GM13976 (cell line): ENCODE measurements around the gene IFITM1.

Experiments used
- DNase-seq: peaks from one replicate; pipeline ENCODE4 v3.0.0; 2012; ENCODE audit warnings: low spot score
- CTCF ChIP-seq: IDR thresholded peaks from 2 replicates; pipeline ENCODE4 v1.5.1; 2012; ENCODE audit warnings: borderline replicate concordance, mild to moderate bottlenecking; ENCODE audit not compliant: insufficient read depth; ENCODE audit errors: extremely low read depth, missing control alignments, control extremely low read depth
- in situ Hi-C: fragments of 300-500 bp; cut with MboI; formaldehyde crosslinking; loops from one replicate; pipeline ENCODE4 v1.12.0; 2022; ENCODE audit warnings: low sequenced_read_pairs, mixed read lengths, inconsistent platforms; ENCODE audit not compliant: unreplicated experiment

The IFITM1 gene

GRCh38 chr11:335779-336658, 22.2 kb downstream of the IFITM1 start:
- no peak for TF ChIP-seq CTCF
- in situ Hi-C loops = no loop called here
- no peak for DNase-seq

- no peak for DNase-seq
- no peak for TF ChIP-seq CTCF
- in situ Hi-C loops = no loop called here
These were observed 22.9 kb downstream of the IFITM1 start for GRCh38 chr11:336659-337198.

GRCh38 chr11:337711-338110, 23.9 kb downstream of the IFITM1 start:
- no peak for TF ChIP-seq CTCF
- in situ Hi-C loops = no loop called here
- DNase-seq = no peak

GRCh38 chr11:339963-340362, 26.1 kb downstream of the IFITM1 start:
- no peak for TF ChIP-seq CTCF
- in situ Hi-C loops = no loop called here
- DNase-seq = no peak

- DNase-seq = no peak
- TF ChIP-seq CTCF = no peak
- in situ Hi-C loops = no loop called here
These were observed 27.0 kb downstream of the IFITM1 start for GRCh38 chr11:340539-341512.

GRCh38 chr11:342328-342727, 28.5 kb downstream of the IFITM1 start:
- no peak for DNase-seq
- TF ChIP-seq CTCF = no peak
- in situ Hi-C loops = no loop called here
